Psoas muscle (tissue), 8 donors: ENCODE measurements around the gene SMURF2. TPM values are rescaled to one million over a fixed set of nuclear protein-coding genes. Genes with fewer than 3 reads are reported as not detected.
"Not testable (repeated sequence)": the region's sequence is repeated elsewhere in the genome, so short reads cannot be mapped to it uniquely, and the experiment has no call there.

Source experiments
- ATAC-seq, 4 donors: fragments of 200-7000 bp; cut with Tn5 transposase; one replicate each; pipeline ENCODE4 v1.9.1; 2020; ENCODE audit warnings: moderate library complexity in 3 of 4, mild to moderate bottlenecking in 2 of 4
- DNase-seq, 2 donors: peaks; one replicate each; pipeline ENCODE4 v3.0.0-alpha.2; 2020
- H3K27ac ChIP-seq: fragments of 200-600 bp; one replicate; pipeline ENCODE4 v1.8.0; 2022
- H3K27me3 ChIP-seq, 3 donors: fragments of 200-600 bp in 1 of 3; one replicate each; pipeline versions ENCODE4 v1.6.1 to v1.8.0; 2013 to 2022; ENCODE audit warnings: low read length in 2 of 3, mild to moderate bottlenecking in 2 of 3, moderate library complexity in 1 of 3; ENCODE audit not compliant: insufficient read depth in 3 of 3
- H3K36me3 ChIP-seq, 2 donors: fragments of 200-600 bp in 1 of 2; one replicate each; pipeline versions ENCODE4 v1.6.1 to v1.8.0; 2013 to 2022; ENCODE audit warnings: low read depth in 1 of 2, mild to moderate bottlenecking in 1 of 2, moderate library complexity in 1 of 2; ENCODE audit not compliant: insufficient read depth in 1 of 2
- H3K4me1 ChIP-seq: fragments of 200-600 bp; one replicate; pipeline ENCODE4 v1.8.0; 2022
- H3K4me3 ChIP-seq: fragments of 200-600 bp; one replicate; pipeline ENCODE4 v1.8.0; 2022; ENCODE audit warnings: mild to moderate bottlenecking
- H3K9me3 ChIP-seq: fragments of 200-600 bp; one replicate; pipeline ENCODE4 v1.8.0; 2022
- CTCF ChIP-seq: fragments of 200-600 bp; IDR thresholded peaks from one replicate; pipeline ENCODE4 v1.8.0; 2022; ENCODE audit warnings: antibody characterized with exemption
- WGBS, 3 donors: extraction: QIAGEN DNeasy Blood & Tissue Kit; methylation state at CpG; one replicate each; pipeline versions ENCODE4 v1.1.6 to v1.1.7; 2013; 5-methylcytosine and 5-hydroxymethylcytosine counted together
- intact Hi-C, 2 donors: fragments of 100-400 bp; cut with DNase I; formaldehyde crosslinking; loops; one replicate each; pipeline versions ENCODE4 v1.11.0 to v1.14.2; 2022
- polyA plus RNA-seq, 3 donors: library from polyadenylated mRNA; stranded (reverse); fragments of 200-250 nt; gene quantifications; one replicate each; pipeline ENCODE4 v1.2.3, GENCODE V29; 2013
- total RNA-seq, 4 donors: library from RNA; stranded (reverse); fragmentation: NEBNext Ultra II Directional in 2 of 4; extraction: Animal tissue kit (Norgen Biotek cat#: 25700) in 2 of 4; gene quantifications; one replicate each; pipeline versions ENCODE4 v1.2.1 to v1.2.4, GENCODE V29; 2021 to 2023
- donor health status: healthy with polysubstance abuse.
- donor health status: DM: no; HTN: no; CAD: no; lungs with moderate emphysema.
- donor health status: Bipolar disorder and iron deficiency.
- donor health status: healthy.
- donor health status: DM: yes; HTN: yes; CAD: no.
- donor health status: DM: no; HTN: no; CAD: no.
- donor health status: DM: no; HTN: no; CAD: no.
- donor health status: DM: yes; HTN: yes; CAD: no.

SMURF2 gene
- total and polyA plus RNA-seq, 7 donors = 4.3 to 12.0 (median 8.3) TPM

- peaks cover 0 to 68% of the 10 kb centered on the region in 2 donors for H3K36me3 ChIP-seq
Measured at GRCh38 chr17:64580384-64581315, 81.5 kb downstream of the SMURF2 start.

GRCh38 chr17:64579917-64580316 is 82.2 kb downstream of the SMURF2 start:
- Histone ChIP-seq H3K27ac (no peak overlapping the region), H3K36me3 (peaks cover 0 to 68% of the 10 kb centered on the region in 2 donors), H3K4me3 (no peak overlapping the region), H3K9me3 (no peaks in the 10 kb centered on the region), H3K27me3 (no peaks in the 10 kb centered on the region), H3K4me1 (no peaks in the 10 kb centered on the region)
- intact Hi-C loops = no loop called here
- TF ChIP-seq CTCF = no peak
- ATAC-seq (no peak), DNase-seq (no peak)
- WGBS, 3 donors = 95 to 100% (median 100%) methylated on average over 1 of the region's 1 CpG

More at GRCh38 chr17:64580384-64581315, 81.5 kb downstream of the SMURF2 start:
- DNase-seq = no peak
- Histone ChIP-seq H3K27ac (no peak overlapping the region), H3K9me3 (no peaks in the 10 kb centered on the region), H3K4me3 (no peak overlapping the region), H3K4me1 (no peaks in the 10 kb centered on the region), H3K27me3 (no peaks in the 10 kb centered on the region)
- no peak for ATAC-seq
- TF ChIP-seq CTCF = no peak
- intact Hi-C loops = no loop called here
- WGBS, 3 donors = 72 to 77% (median 73%) methylated on average over 7 of the region's 7 CpGs

- H3K9me3 ChIP-seq, H3K4me1 ChIP-seq, H3K4me3 ChIP-seq, ATAC-seq, intact Hi-C loops, H3K27me3 ChIP-seq, DNase-seq, H3K27ac ChIP-seq: not testable (repeated sequence)
- WGBS, 3 donors = 97 to 99% (median 97%) methylated on average over 4 of the region's 4 CpGs
- peaks cover 0 to 52% of the 10 kb centered on the region in 2 donors for H3K36me3 ChIP-seq
Measured at GRCh38 chr17:64577025-64577424, 85.1 kb downstream of the SMURF2 start.

- Histone ChIP-seq H3K4me3 (no peak overlapping the region), H3K27ac (no peak overlapping the region), H3K9me3 (no peaks in the 10 kb centered on the region), H3K27me3 (no peaks in the 10 kb centered on the region), H3K4me1 (no peaks in the 10 kb centered on the region), H3K36me3 (peaks cover 4 to 52% of the 10 kb centered on the region in 2 donors)
- intact Hi-C loops = no loop called here
- 95 to 97% (median 96%) methylated on average over 3 of the region's 3 CpGs for WGBS, 3 donors
- no peak for DNase-seq
- TF ChIP-seq CTCF = no peak
- ATAC-seq = no peak
Measured at GRCh38 chr17:64575431-64575830, 86.7 kb downstream of the SMURF2 start.

- Histone ChIP-seq H3K36me3 (peaks cover 4 to 52% of the 10 kb centered on the region in 2 donors), H3K4me1 (no peaks in the 10 kb centered on the region), H3K27me3 (no peaks in the 10 kb centered on the region), H3K9me3 (no peaks in the 10 kb centered on the region), H3K4me3 (no peak overlapping the region), H3K27ac (no peak overlapping the region)
- TF ChIP-seq CTCF = no peak
- no peak for DNase-seq
- no peak for ATAC-seq
- WGBS, 3 donors = 75 to 93% (median 85%) methylated on average over 1 of the region's 1 CpG
- intact Hi-C loops = no loop called here
Measured at GRCh38 chr17:64574646-64575045, 87.5 kb downstream of the SMURF2 start.
